ENCODE measurements around the gene PTPRN2. TPM values are rescaled to one million over a fixed set of nuclear protein-coding genes. Genes with fewer than 3 reads are reported as not detected.

Gene PTPRN2
- total and polyA plus RNA-seq, 2 donors (not counting 3 experiments of a cell fraction or from before 2014, with no cell fraction given) = 0.62 to 0.88 TPM

GRCh38 chr7:158003441-158004122, 584.0 kb downstream of the PTPRN2 start:
- ChIA-PET CTCF (no interaction called here), POLR2A (no interaction called here)
- BruUV-seq (replicated peaks) = no TSS peak
- FAIRE-seq = no peak
- Histone ChIP-seq H3K36me3 (ENCODE audit: control insufficient read depth in 2 of 2, extremely low read depth in 1 of 2, insufficient read depth in 2 of 2, low read length in 2 of 2) (no peaks in the 10 kb centered on the region), H3K4me2 (ENCODE audit: insufficient read depth, low read length) (no peak overlapping the region), H3K9ac (replicated peaks; ENCODE audit: extremely low read depth, insufficient read depth, low read length) (no peak overlapping the region), H3K9me3 (replicated peaks; ENCODE audit: control insufficient read depth, insufficient read depth, low read length) (peaks cover 1% of the 10 kb centered on the region), H3K4me1 (ENCODE audit: control insufficient read depth, extremely low read depth, insufficient read depth, low read length) (no peaks in the 10 kb centered on the region), H3K27me3 (ENCODE audit: control insufficient read depth in 2 of 2, insufficient read depth in 2 of 2, low read length in 2 of 2) (no peaks in the 10 kb centered on the region), H2AFZ (ENCODE audit: low read depth, low read length) (no peak overlapping the region), H3K79me2 (ENCODE audit: control insufficient read depth, insufficient read depth, low read length) (no peaks in the 10 kb centered on the region), H3K27ac (ENCODE audit: insufficient read depth, low read depth, low read length) (no peak overlapping the region), H3K9me1 (replicated peaks; ENCODE audit: control insufficient read depth, extremely low read depth, insufficient read depth, low read length) (no peaks in the 10 kb centered on the region), H4K20me1 (replicated peaks; ENCODE audit: control insufficient read depth, extremely low read depth, insufficient read depth, low read length) (no peaks in the 10 kb centered on the region), H3K4me3 (replicated peaks in 1 of 3; ENCODE audit: insufficient read depth in 1 of 3, low read depth in 1 of 3, low read length in 3 of 3) (no peak overlapping the region)
- intact Hi-C loops (cut with micrococcal nuclease) = no loop called here
- no peak for TF ChIP-seq EZH2 (IDR thresholded peaks at IDR 0.05; ENCODE audit: borderline replicate concordance, low read depth, low read length, severe bottlenecking)
- no peak for TF ChIP-seq GATA2 (IDR thresholded peaks at IDR 0.05; ENCODE audit: insufficient read depth, insufficient read length, low read depth, low read length)
- TF ChIP-seq MYC (IDR thresholded peaks at IDR 0.05; ENCODE audit: low read depth, low read length) = no peak
- TF ChIP-seq MAX (IDR thresholded peaks at IDR 0.05; ENCODE audit: insufficient read depth, insufficient read length) = no peak
- no peak for TF ChIP-seq FOS (IDR thresholded peaks at IDR 0.05; ENCODE audit: borderline replicate concordance, insufficient read depth, low read length)
- dilution Hi-C loops (cut with MboI; ENCODE audit: extremely low pct_ligation_motif_present, low sequenced_read_pairs) = no loop called here
- DNase-seq (ENCODE audit: low read depth, low spot score) = no peak

GRCh38 chr7:158002486-158003080, 585.0 kb downstream of the PTPRN2 start:
- no TSS peak for BruUV-seq (replicated peaks)
- no peak for TF ChIP-seq MAX (IDR thresholded peaks at IDR 0.05; ENCODE audit: insufficient read depth, insufficient read length)
- TF ChIP-seq POLR2AphosphoS5 (IDR thresholded peaks at IDR 0.05; ENCODE audit: insufficient read depth, low read depth, low read length) = no peak
- no peak for TF ChIP-seq GATA2 (IDR thresholded peaks at IDR 0.05; ENCODE audit: insufficient read depth, insufficient read length, low read depth, low read length)
- no peak for TF ChIP-seq MYC (IDR thresholded peaks at IDR 0.05; ENCODE audit: low read depth, low read length)
- TF ChIP-seq FOS (IDR thresholded peaks at IDR 0.05; ENCODE audit: borderline replicate concordance, insufficient read depth, low read length) = no peak
- no peak for TF ChIP-seq POLR2A (IDR thresholded peaks at IDR 0.05; ENCODE audit: low read depth, low read length)
- no peak for TF ChIP-seq JUN (IDR thresholded peaks at IDR 0.05; ENCODE audit: borderline replicate concordance, insufficient read depth, insufficient read length, low read depth)
- no peak for TF ChIP-seq EZH2 (IDR thresholded peaks at IDR 0.05; ENCODE audit: borderline replicate concordance, low read depth, low read length, severe bottlenecking)
- no peak overlapping the region for H2AFZ ChIP-seq (ENCODE audit: low read depth, low read length)
- no peaks in the 10 kb centered on the region for H3K9me1 ChIP-seq (replicated peaks; ENCODE audit: control insufficient read depth, extremely low read depth, insufficient read depth, low read length)
- CTCF ChIA-PET = no interaction called here
- dilution Hi-C loops (cut with MboI; ENCODE audit: extremely low pct_ligation_motif_present, low sequenced_read_pairs) = no loop called here
- peaks cover 1% of the 10 kb centered on the region for H3K9me3 ChIP-seq (replicated peaks; ENCODE audit: control insufficient read depth, insufficient read depth, low read length)
- no peaks in the 10 kb centered on the region for H3K4me1 ChIP-seq (ENCODE audit: control insufficient read depth, extremely low read depth, insufficient read depth, low read length)
- H4K20me1 ChIP-seq (replicated peaks; ENCODE audit: control insufficient read depth, extremely low read depth, insufficient read depth, low read length) = no peaks in the 10 kb centered on the region
- intact Hi-C loops (cut with micrococcal nuclease) = no loop called here
- H3K27ac ChIP-seq (ENCODE audit: insufficient read depth, low read depth, low read length) = no peak overlapping the region
- no peak for FAIRE-seq
- H3K27me3 ChIP-seq (ENCODE audit: control insufficient read depth in 2 of 2, insufficient read depth in 2 of 2, low read length in 2 of 2) = no peaks in the 10 kb centered on the region
- no peak overlapping the region for H3K4me3 ChIP-seq (replicated peaks in 1 of 3; ENCODE audit: insufficient read depth in 1 of 3, low read depth in 1 of 3, low read length in 3 of 3)
- POLR2A ChIA-PET = no interaction called here
- no peaks in the 10 kb centered on the region for H3K79me2 ChIP-seq (ENCODE audit: control insufficient read depth, insufficient read depth, low read length)
- DNase-seq (ENCODE audit: low read depth, low spot score) = no peak
- no peak overlapping the region for H3K9ac ChIP-seq (replicated peaks; ENCODE audit: extremely low read depth, insufficient read depth, low read length)
- H3K4me2 ChIP-seq (ENCODE audit: insufficient read depth, low read length) = no peak overlapping the region
- no peaks in the 10 kb centered on the region for H3K36me3 ChIP-seq (ENCODE audit: control insufficient read depth in 2 of 2, extremely low read depth in 1 of 2, insufficient read depth in 2 of 2, low read length in 2 of 2)

All from endothelial cell of umbilical vein (primary cell).